Nephron (organoid): ENCODE results near the gene UBN1.

ENCODE experiments used
- H3K27ac Mint-ChIP-seq, 3 experiments: 2 replicates each; pipeline ENCODE4 v1.8.0; 2020; ENCODE audit warnings: mixed read lengths in 3 of 3, mild to moderate bottlenecking in 2 of 3, moderate library complexity in 1 of 3
- H3K27me3 Mint-ChIP-seq: 2 replicates; pipeline ENCODE4 v1.8.0; 2021; ENCODE audit warnings: low read depth, mild to moderate bottlenecking, moderate library complexity, mixed read lengths
- H3K36me3 Mint-ChIP-seq: 2 replicates; pipeline ENCODE4 v1.8.0; 2020; ENCODE audit warnings: low read depth, mixed read lengths
- H3K4me1 Mint-ChIP-seq: 2 replicates; pipeline ENCODE4 v1.8.0; 2020; ENCODE audit warnings: mixed read lengths
- H3K4me3 Mint-ChIP-seq, 3 experiments: 2 replicates each; pipeline ENCODE4 v1.8.0; 2020; ENCODE audit warnings: mild to moderate bottlenecking in 3 of 3, mixed read lengths in 3 of 3, moderate library complexity in 2 of 3
- H3K9me3 Mint-ChIP-seq: 2 replicates; pipeline ENCODE4 v1.8.0; 2020; ENCODE audit warnings: mixed read lengths
- TF ChIP-seq, protein P1 (sequence below), 3 experiments: fragments of 200-600 bp; sonication (generic); IDR thresholded peaks; one replicate each; pipeline ENCODE4 v1.5.0; 2021; ENCODE audit warnings: antibody characterized with exemption in 3 of 3; ENCODE audit not compliant: unreplicated experiment in 3 of 3

Gene UBN1

DNA sequence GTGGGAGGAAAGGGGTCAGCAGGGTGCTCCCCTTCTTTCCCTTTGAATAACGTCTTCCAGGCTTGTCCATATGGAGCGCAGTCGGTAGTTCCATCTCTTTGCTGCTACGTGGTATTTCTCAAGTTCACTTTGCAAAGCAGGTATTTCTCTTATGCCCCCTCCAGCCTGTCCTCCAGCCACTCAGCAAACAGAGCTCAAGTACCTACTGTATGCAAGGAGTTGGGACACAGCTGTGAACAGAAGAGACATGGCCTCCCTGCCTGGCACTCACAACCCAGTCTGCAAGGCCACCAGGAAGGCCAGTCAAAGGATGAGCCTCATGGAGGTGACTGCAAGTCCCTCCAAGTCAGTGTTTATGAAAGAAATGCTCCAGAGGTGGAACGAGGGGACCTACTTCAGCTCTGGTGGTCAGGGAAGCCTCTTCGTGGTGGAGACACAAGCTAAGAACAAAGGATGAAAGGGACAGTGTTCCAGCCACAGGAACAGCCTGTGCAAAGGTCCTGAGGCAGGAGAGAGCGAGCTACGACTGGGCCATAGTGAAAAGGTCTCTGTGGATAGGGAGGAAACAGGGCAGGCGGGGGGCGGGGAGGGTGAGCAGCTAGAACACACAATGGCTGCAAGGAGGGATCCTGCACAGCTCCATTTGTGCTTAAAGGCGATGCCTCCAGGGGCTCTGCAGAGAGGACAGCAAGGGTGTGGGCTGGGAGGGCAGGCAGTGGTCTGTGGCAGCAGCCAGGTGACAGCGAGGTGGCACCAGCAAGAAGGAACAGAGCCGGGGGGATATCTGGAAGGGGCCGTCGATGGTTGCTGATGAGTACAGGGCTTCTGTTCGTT, 57.0 kb downstream of the UBN1 start:
- peaks cover 10% of the 10 kb centered on the region for H3K27me3 Mint-ChIP-seq
- TF ChIP-seq, protein P1, sequence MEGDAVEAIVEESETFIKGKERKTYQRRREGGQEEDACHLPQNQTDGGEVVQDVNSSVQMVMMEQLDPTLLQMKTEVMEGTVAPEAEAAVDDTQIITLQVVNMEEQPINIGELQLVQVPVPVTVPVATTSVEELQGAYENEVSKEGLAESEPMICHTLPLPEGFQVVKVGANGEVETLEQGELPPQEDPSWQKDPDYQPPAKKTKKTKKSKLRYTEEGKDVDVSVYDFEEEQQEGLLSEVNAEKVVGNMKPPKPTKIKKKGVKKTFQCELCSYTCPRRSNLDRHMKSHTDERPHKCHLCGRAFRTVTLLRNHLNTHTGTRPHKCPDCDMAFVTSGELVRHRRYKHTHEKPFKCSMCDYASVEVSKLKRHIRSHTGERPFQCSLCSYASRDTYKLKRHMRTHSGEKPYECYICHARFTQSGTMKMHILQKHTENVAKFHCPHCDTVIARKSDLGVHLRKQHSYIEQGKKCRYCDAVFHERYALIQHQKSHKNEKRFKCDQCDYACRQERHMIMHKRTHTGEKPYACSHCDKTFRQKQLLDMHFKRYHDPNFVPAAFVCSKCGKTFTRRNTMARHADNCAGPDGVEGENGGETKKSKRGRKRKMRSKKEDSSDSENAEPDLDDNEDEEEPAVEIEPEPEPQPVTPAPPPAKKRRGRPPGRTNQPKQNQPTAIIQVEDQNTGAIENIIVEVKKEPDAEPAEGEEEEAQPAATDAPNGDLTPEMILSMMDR (IDR thresholded peaks at IDR 0.05; ENCODE audit: unreplicated experiment in 3 of 3) = no peak
- no peaks in the 10 kb centered on the region for H3K36me3 Mint-ChIP-seq
- peaks cover 2% of the 10 kb centered on the region for H3K9me3 Mint-ChIP-seq
- no peak overlapping the region for H3K27ac Mint-ChIP-seq
- no peaks in the 10 kb centered on the region for H3K4me1 Mint-ChIP-seq
- H3K4me3 Mint-ChIP-seq = no peak overlapping the region

DNA sequence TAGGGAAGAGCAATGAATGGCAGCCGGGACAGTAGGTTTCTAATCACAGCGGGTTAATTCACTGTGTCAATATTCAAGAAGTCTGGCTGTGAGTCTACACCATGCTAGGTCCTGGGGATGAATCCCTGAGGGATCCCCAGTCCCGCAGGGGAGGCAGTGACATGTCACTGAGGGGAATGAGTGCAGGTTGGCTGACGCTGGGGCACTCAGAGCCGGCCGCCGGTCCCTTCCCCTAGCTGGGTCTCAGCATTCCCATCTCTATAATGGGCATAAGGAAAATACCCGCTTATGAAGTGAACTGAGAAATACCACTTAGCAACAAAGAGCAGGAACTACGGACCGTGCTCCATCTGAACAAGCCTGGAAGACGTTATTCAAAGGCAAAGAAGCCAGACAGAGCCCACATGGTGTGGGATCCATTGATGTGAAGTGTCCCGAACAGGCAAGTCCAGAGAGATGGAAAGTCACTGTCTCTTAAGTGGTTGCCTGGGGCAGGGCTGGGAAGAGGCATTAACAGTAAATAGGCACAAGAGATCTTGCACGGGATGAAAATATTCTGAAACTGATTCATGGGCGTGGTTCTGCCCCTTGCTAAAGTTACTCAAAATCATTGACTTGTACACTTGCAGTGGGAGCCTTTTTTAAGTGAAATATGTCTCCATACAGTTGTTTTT, 57.8 kb downstream of the UBN1 start:
- TF ChIP-seq, protein P1 (IDR thresholded peaks at IDR 0.05; ENCODE audit: unreplicated experiment in 3 of 3) = no peak
- Mint-ChIP-seq H3K4me3 (no peak overlapping the region), H3K9me3 (no peaks in the 10 kb centered on the region), H3K36me3 (no peaks in the 10 kb centered on the region), H3K4me1 (no peaks in the 10 kb centered on the region), H3K27me3 (peaks cover 10% of the 10 kb centered on the region), H3K27ac (no peak overlapping the region)

DNA sequence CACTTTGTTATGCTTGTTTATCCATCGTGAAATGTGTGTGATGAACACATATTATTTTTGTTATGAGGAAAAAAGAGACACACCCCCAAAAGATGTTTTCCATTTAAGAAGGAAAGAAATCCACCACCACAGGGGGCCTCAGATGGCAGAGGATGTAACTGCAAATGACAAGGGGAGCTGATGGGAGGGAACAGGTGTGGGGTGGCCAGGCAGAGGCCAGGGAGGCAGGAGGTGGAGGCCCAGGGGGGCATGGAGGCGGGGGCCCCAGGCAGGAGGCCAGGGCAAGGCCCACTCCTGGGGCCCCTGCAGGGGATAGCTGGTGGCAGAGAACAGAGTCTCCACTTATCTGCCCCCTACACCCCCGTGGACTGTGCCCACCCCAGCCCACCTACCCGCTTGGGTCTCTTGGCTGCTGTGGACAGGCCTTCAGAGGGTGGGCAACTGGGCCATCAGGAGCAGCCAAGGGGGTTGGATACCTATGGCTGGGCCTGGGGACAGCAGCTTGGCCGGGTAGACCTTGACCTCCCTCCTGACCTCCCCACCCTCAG, 61.6 kb downstream of the UBN1 start:
- no peaks in the 10 kb centered on the region for H3K36me3 Mint-ChIP-seq
- H3K4me3 Mint-ChIP-seq = no peak overlapping the region
- TF ChIP-seq, protein P1 (IDR thresholded peaks at IDR 0.05; ENCODE audit: unreplicated experiment in 3 of 3) = no peak
- no peaks in the 10 kb centered on the region for H3K9me3 Mint-ChIP-seq
- no peaks in the 10 kb centered on the region for H3K4me1 Mint-ChIP-seq
- no peak overlapping the region for H3K27ac Mint-ChIP-seq
- H3K27me3 Mint-ChIP-seq = peaks cover 14% of the 10 kb centered on the region

DNA sequence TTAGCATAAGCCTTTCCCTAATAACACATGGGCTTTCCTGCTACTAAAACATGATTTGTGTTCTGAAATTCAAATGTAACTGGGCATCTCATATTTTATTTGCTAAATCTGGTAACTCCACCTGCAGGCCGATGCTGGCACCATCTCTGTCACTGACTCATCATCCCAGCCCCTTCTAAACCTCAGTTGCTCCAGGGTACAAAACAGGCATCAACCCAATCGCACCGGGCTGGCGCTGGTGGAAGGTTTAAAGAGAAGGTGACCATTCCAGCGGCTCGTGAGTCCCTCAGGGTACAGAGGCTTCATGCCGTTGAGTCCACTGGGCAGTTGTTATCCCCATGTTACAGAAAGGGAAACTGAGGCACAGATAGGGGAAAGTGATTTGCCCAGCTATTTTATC, 62.5 kb downstream of the UBN1 start:
- TF ChIP-seq, protein P1 (IDR thresholded peaks at IDR 0.05; ENCODE audit: unreplicated experiment in 3 of 3) = no peak
- no peak overlapping the region for H3K27ac Mint-ChIP-seq
- H3K4me3 Mint-ChIP-seq = no peak overlapping the region
- no peaks in the 10 kb centered on the region for H3K9me3 Mint-ChIP-seq
- H3K36me3 Mint-ChIP-seq = no peaks in the 10 kb centered on the region
- peaks cover 14% of the 10 kb centered on the region for H3K27me3 Mint-ChIP-seq
- no peaks in the 10 kb centered on the region for H3K4me1 Mint-ChIP-seq

DNA sequence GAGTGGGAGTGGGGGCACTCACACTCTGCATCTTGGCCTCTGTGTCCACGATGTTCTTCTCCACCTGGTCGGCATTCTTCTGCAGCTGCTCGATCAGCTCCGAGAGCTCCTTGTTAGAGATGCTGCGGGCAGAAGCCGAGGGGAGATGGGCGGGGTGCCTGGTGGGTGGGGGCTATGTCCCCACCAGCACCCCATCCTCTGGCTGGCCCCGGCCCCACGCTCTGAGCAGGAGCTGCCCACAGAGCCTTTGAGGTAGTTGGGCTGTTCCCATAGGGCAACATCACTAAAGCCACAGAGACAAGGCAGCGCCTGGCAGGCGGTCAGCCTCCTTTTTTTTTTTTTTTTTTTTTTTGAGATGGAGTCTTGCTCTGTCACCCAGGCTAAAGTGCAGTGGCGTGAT, 63.5 kb downstream of the UBN1 start:
- no peak overlapping the region for H3K27ac Mint-ChIP-seq
- no peaks in the 10 kb centered on the region for H3K9me3 Mint-ChIP-seq
- H3K4me1 Mint-ChIP-seq = no peaks in the 10 kb centered on the region
- peaks cover 9% of the 10 kb centered on the region for H3K27me3 Mint-ChIP-seq
- no peaks in the 10 kb centered on the region for H3K36me3 Mint-ChIP-seq
- TF ChIP-seq, protein P1 (IDR thresholded peaks at IDR 0.05; ENCODE audit: unreplicated experiment in 3 of 3) = no peak
- H3K4me3 Mint-ChIP-seq = no peak overlapping the region
